WTC11 (cell line): ENCODE results near the gene TNIP2. TPM values are rescaled to one million over a fixed set of nuclear protein-coding genes. Genes with fewer than 3 reads are reported as not detected.

Experiments
- ATAC-seq: fragments of 200-7000 bp; cut with Tn5 transposase; 2 replicates; pipeline ENCODE4 v1.10.0; 2021; ENCODE audit warnings: mild to moderate bottlenecking, moderate library complexity
- CTCF ChIA-PET: fragments of 300-600 bp; sonication (Branson Sonifier 250); formaldehyde crosslinking; loops from one replicate; lab custom pipeline; 2021; ENCODE audit warnings: antibody characterized with exemption; lab: Charles Lee
- POLR2A ChIA-PET: fragments of 350-600 bp; sonication (Branson Sonifier 250); formaldehyde crosslinking; loops from one replicate; lab custom pipeline; 2021; ENCODE audit warnings: antibody characterized with exemption; lab: Charles Lee
- DNase-seq: peaks from one replicate; pipeline ENCODE4 v3.0.0; 2021; ENCODE audit warnings: low spot score
- H3K27ac Mint-ChIP-seq: 2 replicates; pipeline ENCODE4 v1.8.0; 2021; ENCODE audit warnings: mixed read lengths
- H3K27me3 Mint-ChIP-seq: 2 replicates; pipeline ENCODE4 v1.8.0; 2021; ENCODE audit warnings: low read depth, mild to moderate bottlenecking, moderate library complexity, mixed read lengths
- H3K36me3 Mint-ChIP-seq: 2 replicates; pipeline ENCODE4 v1.8.0; 2021; ENCODE audit warnings: mixed read lengths
- H3K4me1 Mint-ChIP-seq: 2 replicates; pipeline ENCODE4 v1.8.0; 2022; ENCODE audit warnings: mixed read lengths
- H3K4me3 Mint-ChIP-seq: 2 replicates; pipeline ENCODE4 v1.8.0; 2021; ENCODE audit warnings: mild to moderate bottlenecking, moderate library complexity, mixed read lengths
- H3K9me3 Mint-ChIP-seq: 2 replicates; pipeline ENCODE4 v1.8.0; 2021; ENCODE audit warnings: mixed read lengths
- ETV6 ChIP-seq: sonication (generic); formaldehyde crosslinking; IDR thresholded peaks from 2 replicates; pipeline ENCODE4 v1.8.1; 2022; ENCODE audit warnings: mild to moderate bottlenecking, missing genetic modification reagents
- NFYB ChIP-seq: sonication (generic); formaldehyde crosslinking; conservative IDR thresholded peaks from 2 replicates; pipeline ENCODE4 v1.8.0; 2022; ENCODE audit warnings: low read depth, missing genetic modification reagents
- TEAD4 ChIP-seq: sonication (generic); formaldehyde crosslinking; IDR thresholded peaks from 2 replicates; pipeline ENCODE4 v1.8.0; 2022; ENCODE audit warnings: mild to moderate bottlenecking, missing genetic modification reagents
- ZBTB21 ChIP-seq: sonication (generic); formaldehyde crosslinking; IDR thresholded peaks from 2 replicates; pipeline ENCODE4 v1.8.1; 2023; ENCODE audit warnings: mild to moderate bottlenecking, missing genetic modification reagents, borderline replicate concordance
- ZNF121 ChIP-seq: sonication (generic); formaldehyde crosslinking; IDR thresholded peaks from 2 replicates; pipeline ENCODE4 v1.8.0; 2023; ENCODE audit warnings: missing genetic modification reagents
- ZNF317 ChIP-seq: sonication (generic); formaldehyde crosslinking; IDR thresholded peaks from 2 replicates; pipeline ENCODE4 v1.8.1; 2023; ENCODE audit warnings: low read depth, mild to moderate bottlenecking, moderate library complexity, missing genetic modification reagents, borderline replicate concordance
- ZNF671 ChIP-seq: fragments of 250-450 bp; sonication (Bioruptor Pico); IDR thresholded peaks from 2 replicates; pipeline ENCODE4 v1.8.0; 2021; ENCODE audit warnings: mild to moderate bottlenecking
- total RNA-seq: library from RNA; stranded (reverse); gene quantifications from 3 replicates; pipeline ENCODE4 v1.2.3, GENCODE V29; 2021
- TF ChIP-seq, protein P1 (sequence below): sonication (generic); formaldehyde crosslinking; IDR thresholded peaks from 2 replicates; pipeline ENCODE4 v1.8.0; 2022; ENCODE audit warnings: mild to moderate bottlenecking, missing genetic modification reagents
- TF ChIP-seq, protein P2 (sequence below): sonication (generic); formaldehyde crosslinking; IDR thresholded peaks from 2 replicates; pipeline ENCODE4 v1.8.0; 2023; ENCODE audit warnings: missing genetic modification reagents, mild to moderate bottlenecking, borderline replicate concordance
- TF ChIP-seq, protein P3 (sequence below): fragments of 250-450 bp; sonication (Bioruptor Pico); IDR thresholded peaks from 2 replicates; pipeline ENCODE4 v1.9.0; 2021; ENCODE audit warnings: mild to moderate bottlenecking, borderline replicate concordance
- TF ChIP-seq, protein P4 (sequence below): sonication (generic); formaldehyde crosslinking; IDR thresholded peaks from 2 replicates; pipeline ENCODE4 v1.8.1; 2023; ENCODE audit warnings: mild to moderate bottlenecking, moderate library complexity, missing genetic modification reagents
- TF ChIP-seq, protein P5 (sequence below): fragments of 250-450 bp; sonication (Bioruptor Pico); IDR thresholded peaks from 2 replicates; pipeline ENCODE4 v2.1.2; 2022; ENCODE audit warnings: mild to moderate bottlenecking, moderate library complexity
- TF ChIP-seq, protein P6 (sequence below): sonication (generic); formaldehyde crosslinking; IDR thresholded peaks from 2 replicates; pipeline ENCODE4 v1.8.1; 2022; ENCODE audit warnings: low read depth, missing genetic modification reagents, borderline replicate concordance
- TF ChIP-seq, protein P7 (sequence below): sonication (generic); formaldehyde crosslinking; conservative IDR thresholded peaks from 2 replicates; pipeline ENCODE4 v1.8.1; 2023; ENCODE audit warnings: mild to moderate bottlenecking, low read depth, missing genetic modification reagents, moderate library complexity
- TF ChIP-seq, protein P8 (sequence below): fragments of 250-450 bp; sonication (Bioruptor Pico); IDR thresholded peaks from 2 replicates; pipeline ENCODE4 v1.9.0; 2021; ENCODE audit warnings: moderate library complexity, mild to moderate bottlenecking, inconsistent platforms, borderline replicate concordance

TNIP2 gene
- total RNA-seq, 1 experiment from 2014 or later: 44.4 TPM

DNA sequence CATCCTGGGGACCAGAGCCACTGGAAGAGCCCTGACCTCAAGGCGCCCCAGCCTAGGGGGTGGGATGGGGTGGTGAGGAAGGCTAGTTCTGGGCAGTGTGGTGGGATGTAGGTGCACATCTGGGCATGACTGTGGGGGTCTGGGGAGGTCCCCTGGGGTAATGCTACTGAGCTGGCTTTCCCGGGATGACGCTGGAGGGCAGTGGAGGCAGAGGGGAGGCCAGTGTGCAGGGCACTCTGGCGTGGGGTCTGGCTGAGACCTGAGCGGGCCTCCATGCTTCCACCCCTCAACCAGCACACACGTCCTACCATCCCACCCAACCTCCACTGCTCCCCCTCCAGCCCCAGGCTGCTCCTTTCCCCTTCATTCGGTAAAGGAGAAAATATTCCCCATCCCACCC lies 32.0 kb upstream of the TNIP2 start:
- ChIA-PET POLR2A (no interaction called here), CTCF (interaction anchor here (1.4 kb wide), 1 partner anchor 24 kb away, joined by 7 read pairs; no protein-coding TSS in a partner anchor)
- DNase-seq: no peak
- Mint-ChIP-seq H3K27ac (no peak overlapping the region), H3K4me3 (no peak overlapping the region), H3K9me3 (no peaks in the 10 kb centered on the region), H3K36me3 (no peaks in the 10 kb centered on the region), H3K4me1 (peaks cover 18% of the 10 kb centered on the region), H3K27me3 (peaks cover 15% of the 10 kb centered on the region)
- no peak for ATAC-seq
- TF ChIP-seq ZNF121 (CRISPR knock-in tag): no peak
- no peak for TF ChIP-seq NFYB
- TF ChIP-seq, protein P1, sequence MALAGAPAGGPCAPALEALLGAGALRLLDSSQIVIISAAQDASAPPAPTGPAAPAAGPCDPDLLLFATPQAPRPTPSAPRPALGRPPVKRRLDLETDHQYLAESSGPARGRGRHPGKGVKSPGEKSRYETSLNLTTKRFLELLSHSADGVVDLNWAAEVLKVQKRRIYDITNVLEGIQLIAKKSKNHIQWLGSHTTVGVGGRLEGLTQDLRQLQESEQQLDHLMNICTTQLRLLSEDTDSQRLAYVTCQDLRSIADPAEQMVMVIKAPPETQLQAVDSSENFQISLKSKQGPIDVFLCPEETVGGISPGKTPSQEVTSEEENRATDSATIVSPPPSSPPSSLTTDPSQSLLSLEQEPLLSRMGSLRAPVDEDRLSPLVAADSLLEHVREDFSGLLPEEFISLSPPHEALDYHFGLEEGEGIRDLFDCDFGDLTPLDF (CRISPR knock-in tag): no peak
- TF ChIP-seq, protein P2, sequence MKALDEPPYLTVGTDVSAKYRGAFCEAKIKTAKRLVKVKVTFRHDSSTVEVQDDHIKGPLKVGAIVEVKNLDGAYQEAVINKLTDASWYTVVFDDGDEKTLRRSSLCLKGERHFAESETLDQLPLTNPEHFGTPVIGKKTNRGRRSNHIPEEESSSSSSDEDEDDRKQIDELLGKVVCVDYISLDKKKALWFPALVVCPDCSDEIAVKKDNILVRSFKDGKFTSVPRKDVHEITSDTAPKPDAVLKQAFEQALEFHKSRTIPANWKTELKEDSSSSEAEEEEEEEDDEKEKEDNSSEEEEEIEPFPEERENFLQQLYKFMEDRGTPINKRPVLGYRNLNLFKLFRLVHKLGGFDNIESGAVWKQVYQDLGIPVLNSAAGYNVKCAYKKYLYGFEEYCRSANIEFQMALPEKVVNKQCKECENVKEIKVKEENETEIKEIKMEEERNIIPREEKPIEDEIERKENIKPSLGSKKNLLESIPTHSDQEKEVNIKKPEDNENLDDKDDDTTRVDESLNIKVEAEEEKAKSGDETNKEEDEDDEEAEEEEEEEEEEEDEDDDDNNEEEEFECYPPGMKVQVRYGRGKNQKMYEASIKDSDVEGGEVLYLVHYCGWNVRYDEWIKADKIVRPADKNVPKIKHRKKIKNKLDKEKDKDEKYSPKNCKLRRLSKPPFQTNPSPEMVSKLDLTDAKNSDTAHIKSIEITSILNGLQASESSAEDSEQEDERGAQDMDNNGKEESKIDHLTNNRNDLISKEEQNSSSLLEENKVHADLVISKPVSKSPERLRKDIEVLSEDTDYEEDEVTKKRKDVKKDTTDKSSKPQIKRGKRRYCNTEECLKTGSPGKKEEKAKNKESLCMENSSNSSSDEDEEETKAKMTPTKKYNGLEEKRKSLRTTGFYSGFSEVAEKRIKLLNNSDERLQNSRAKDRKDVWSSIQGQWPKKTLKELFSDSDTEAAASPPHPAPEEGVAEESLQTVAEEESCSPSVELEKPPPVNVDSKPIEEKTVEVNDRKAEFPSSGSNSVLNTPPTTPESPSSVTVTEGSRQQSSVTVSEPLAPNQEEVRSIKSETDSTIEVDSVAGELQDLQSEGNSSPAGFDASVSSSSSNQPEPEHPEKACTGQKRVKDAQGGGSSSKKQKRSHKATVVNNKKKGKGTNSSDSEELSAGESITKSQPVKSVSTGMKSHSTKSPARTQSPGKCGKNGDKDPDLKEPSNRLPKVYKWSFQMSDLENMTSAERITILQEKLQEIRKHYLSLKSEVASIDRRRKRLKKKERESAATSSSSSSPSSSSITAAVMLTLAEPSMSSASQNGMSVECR (CRISPR knock-in tag): no peak
- TF ChIP-seq, protein P3, sequence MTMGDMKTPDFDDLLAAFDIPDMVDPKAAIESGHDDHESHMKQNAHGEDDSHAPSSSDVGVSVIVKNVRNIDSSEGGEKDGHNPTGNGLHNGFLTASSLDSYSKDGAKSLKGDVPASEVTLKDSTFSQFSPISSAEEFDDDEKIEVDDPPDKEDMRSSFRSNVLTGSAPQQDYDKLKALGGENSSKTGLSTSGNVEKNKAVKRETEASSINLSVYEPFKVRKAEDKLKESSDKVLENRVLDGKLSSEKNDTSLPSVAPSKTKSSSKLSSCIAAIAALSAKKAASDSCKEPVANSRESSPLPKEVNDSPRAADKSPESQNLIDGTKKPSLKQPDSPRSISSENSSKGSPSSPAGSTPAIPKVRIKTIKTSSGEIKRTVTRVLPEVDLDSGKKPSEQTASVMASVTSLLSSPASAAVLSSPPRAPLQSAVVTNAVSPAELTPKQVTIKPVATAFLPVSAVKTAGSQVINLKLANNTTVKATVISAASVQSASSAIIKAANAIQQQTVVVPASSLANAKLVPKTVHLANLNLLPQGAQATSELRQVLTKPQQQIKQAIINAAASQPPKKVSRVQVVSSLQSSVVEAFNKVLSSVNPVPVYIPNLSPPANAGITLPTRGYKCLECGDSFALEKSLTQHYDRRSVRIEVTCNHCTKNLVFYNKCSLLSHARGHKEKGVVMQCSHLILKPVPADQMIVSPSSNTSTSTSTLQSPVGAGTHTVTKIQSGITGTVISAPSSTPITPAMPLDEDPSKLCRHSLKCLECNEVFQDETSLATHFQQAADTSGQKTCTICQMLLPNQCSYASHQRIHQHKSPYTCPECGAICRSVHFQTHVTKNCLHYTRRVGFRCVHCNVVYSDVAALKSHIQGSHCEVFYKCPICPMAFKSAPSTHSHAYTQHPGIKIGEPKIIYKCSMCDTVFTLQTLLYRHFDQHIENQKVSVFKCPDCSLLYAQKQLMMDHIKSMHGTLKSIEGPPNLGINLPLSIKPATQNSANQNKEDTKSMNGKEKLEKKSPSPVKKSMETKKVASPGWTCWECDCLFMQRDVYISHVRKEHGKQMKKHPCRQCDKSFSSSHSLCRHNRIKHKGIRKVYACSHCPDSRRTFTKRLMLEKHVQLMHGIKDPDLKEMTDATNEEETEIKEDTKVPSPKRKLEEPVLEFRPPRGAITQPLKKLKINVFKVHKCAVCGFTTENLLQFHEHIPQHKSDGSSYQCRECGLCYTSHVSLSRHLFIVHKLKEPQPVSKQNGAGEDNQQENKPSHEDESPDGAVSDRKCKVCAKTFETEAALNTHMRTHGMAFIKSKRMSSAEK (CRISPR knock-in tag): no peak
- TF ChIP-seq, protein P4, sequence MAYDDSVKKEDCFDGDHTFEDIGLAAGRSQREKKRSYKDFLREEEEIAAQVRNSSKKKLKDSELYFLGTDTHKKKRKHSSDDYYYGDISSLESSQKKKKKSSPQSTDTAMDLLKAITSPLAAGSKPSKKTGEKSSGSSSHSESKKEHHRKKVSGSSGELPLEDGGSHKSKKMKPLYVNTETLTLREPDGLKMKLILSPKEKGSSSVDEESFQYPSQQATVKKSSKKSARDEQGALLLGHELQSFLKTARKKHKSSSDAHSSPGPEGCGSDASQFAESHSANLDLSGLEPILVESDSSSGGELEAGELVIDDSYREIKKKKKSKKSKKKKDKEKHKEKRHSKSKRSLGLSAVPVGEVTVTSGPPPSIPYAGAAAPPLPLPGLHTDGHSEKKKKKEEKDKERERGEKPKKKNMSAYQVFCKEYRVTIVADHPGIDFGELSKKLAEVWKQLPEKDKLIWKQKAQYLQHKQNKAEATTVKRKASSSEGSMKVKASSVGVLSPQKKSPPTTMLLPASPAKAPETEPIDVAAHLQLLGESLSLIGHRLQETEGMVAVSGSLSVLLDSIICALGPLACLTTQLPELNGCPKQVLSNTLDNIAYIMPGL (CRISPR knock-in tag): no peak
- TF ChIP-seq, protein P5, sequence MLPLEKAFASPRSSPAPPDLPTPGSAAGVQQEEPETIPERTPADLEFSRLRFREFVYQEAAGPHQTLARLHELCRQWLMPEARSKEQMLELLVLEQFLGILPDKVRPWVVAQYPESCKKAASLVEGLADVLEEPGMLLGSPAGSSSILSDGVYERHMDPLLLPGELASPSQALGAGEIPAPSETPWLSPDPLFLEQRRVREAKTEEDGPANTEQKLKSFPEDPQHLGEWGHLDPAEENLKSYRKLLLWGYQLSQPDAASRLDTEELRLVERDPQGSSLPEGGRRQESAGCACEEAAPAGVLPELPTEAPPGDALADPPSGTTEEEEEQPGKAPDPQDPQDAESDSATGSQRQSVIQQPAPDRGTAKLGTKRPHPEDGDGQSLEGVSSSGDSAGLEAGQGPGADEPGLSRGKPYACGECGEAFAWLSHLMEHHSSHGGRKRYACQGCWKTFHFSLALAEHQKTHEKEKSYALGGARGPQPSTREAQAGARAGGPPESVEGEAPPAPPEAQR (CRISPR knock-in tag): no peak
- TF ChIP-seq, protein P6, sequence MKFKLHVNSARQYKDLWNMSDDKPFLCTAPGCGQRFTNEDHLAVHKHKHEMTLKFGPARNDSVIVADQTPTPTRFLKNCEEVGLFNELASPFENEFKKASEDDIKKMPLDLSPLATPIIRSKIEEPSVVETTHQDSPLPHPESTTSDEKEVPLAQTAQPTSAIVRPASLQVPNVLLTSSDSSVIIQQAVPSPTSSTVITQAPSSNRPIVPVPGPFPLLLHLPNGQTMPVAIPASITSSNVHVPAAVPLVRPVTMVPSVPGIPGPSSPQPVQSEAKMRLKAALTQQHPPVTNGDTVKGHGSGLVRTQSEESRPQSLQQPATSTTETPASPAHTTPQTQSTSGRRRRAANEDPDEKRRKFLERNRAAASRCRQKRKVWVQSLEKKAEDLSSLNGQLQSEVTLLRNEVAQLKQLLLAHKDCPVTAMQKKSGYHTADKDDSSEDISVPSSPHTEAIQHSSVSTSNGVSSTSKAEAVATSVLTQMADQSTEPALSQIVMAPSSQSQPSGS (CRISPR knock-in tag): no peak
- TF ChIP-seq, protein P7, sequence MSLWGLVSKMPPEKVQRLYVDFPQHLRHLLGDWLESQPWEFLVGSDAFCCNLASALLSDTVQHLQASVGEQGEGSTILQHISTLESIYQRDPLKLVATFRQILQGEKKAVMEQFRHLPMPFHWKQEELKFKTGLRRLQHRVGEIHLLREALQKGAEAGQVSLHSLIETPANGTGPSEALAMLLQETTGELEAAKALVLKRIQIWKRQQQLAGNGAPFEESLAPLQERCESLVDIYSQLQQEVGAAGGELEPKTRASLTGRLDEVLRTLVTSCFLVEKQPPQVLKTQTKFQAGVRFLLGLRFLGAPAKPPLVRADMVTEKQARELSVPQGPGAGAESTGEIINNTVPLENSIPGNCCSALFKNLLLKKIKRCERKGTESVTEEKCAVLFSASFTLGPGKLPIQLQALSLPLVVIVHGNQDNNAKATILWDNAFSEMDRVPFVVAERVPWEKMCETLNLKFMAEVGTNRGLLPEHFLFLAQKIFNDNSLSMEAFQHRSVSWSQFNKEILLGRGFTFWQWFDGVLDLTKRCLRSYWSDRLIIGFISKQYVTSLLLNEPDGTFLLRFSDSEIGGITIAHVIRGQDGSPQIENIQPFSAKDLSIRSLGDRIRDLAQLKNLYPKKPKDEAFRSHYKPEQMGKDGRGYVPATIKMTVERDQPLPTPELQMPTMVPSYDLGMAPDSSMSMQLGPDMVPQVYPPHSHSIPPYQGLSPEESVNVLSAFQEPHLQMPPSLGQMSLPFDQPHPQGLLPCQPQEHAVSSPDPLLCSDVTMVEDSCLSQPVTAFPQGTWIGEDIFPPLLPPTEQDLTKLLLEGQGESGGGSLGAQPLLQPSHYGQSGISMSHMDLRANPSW (CRISPR knock-in tag): no peak
- no peak for TF ChIP-seq ZNF317 (CRISPR knock-in tag)
- TF ChIP-seq TEAD4 (CRISPR knock-in tag): no peak
- TF ChIP-seq ZNF671: no peak
- TF ChIP-seq ZBTB21 (CRISPR knock-in tag): no peak
- TF ChIP-seq ETV6: no peak
- TF ChIP-seq, protein P8, sequence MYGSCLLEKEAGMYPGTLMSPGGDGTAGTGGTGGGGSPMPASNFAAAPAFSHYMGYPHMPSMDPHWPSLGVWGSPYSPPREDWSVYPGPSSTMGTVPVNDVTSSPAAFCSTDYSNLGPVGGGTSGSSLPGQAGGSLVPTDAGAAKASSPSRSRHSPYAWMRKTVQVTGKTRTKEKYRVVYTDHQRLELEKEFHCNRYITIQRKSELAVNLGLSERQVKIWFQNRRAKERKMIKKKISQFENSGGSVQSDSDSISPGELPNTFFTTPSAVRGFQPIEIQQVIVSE: no peak
